ENCODE measurements around the gene NEURL1.
A peak's percentile ranks its signal among the peaks of the same experiment; 100 is the strongest.
"Not testable (repeated sequence)": the region's sequence is repeated elsewhere in the genome, so short reads cannot be mapped to it uniquely, and the experiment has no call there.

NEURL1 gene

GRCh38 chr10:103495321-103495720 is 1.8 kb downstream of the NEURL1 start:
- no peak for DNase-seq

GRCh38 chr10:103497161-103497915 is 3.8 kb downstream of the NEURL1 start:
- DNase-seq, result no peak

- DNase-seq, result no peak
Observed at GRCh38 chr10:103498936-103499638, 5.6 kb downstream of the NEURL1 start.

- DNase-seq, result no peak
Observed at GRCh38 chr10:103499881-103500280, 6.4 kb downstream of the NEURL1 start.

GRCh38 chr10:103500481-103500880 is 7.0 kb downstream of the NEURL1 start:
- no peak for DNase-seq

GRCh38 chr10:103501186-103501585 is 7.7 kb downstream of the NEURL1 start:
- DNase-seq, result no peak

GRCh38 chr10:103502849-103503660 is 9.6 kb downstream of the NEURL1 start:
- DNase-seq, result peak; percentile 15

- not testable (repeated sequence) for DNase-seq
Observed at GRCh38 chr10:103503777-103504176, 10.3 kb downstream of the NEURL1 start.

GRCh38 chr10:103504181-103504783 is 10.8 kb downstream of the NEURL1 start:
- no peak for DNase-seq

GRCh38 chr10:103506061-103506460 is 12.6 kb downstream of the NEURL1 start:
- no peak for DNase-seq

GRCh38 chr10:103507235-103508191 is 14.0 kb downstream of the NEURL1 start:
- peak; percentile 37 for DNase-seq

- no peak for DNase-seq
Observed at GRCh38 chr10:103510046-103510685, 16.7 kb downstream of the NEURL1 start.

GRCh38 chr10:103510791-103511752 is 17.6 kb downstream of the NEURL1 start:
- no peak for DNase-seq

- DNase-seq, result no peak
Observed at GRCh38 chr10:103512166-103512565, 18.7 kb downstream of the NEURL1 start.

GRCh38 chr10:103512591-103513379 is 19.3 kb downstream of the NEURL1 start:
- no peak for DNase-seq

- DNase-seq, result no peak
Observed at GRCh38 chr10:103513380-103514060, 20.0 kb downstream of the NEURL1 start.

GRCh38 chr10:103514244-103514643 is 20.7 kb downstream of the NEURL1 start:
- DNase-seq, result no peak

GRCh38 chr10:103517234-103518085 is 24.0 kb downstream of the NEURL1 start:
- no peak for DNase-seq
